Posterior vena cava (tissue), 2 donors: ENCODE data around the gene TMOD1. TPM values are rescaled to one million over a fixed set of nuclear protein-coding genes. Genes with fewer than 3 reads are reported as not detected.

Experiments
- DNase-seq: peaks from one replicate; pipeline ENCODE4 v3.0.0-alpha.2; 2020; ENCODE audit warnings: low spot score
- intact Hi-C, 2 donors: fragments of 100-400 bp; cut with DNase I; formaldehyde crosslinking; loops; one replicate each; pipeline versions ENCODE4 v1.14.1 to v1.14.2; 2022 to 2023
- total RNA-seq, 2 donors: library from RNA; stranded (reverse); fragmentation: NEBNext Ultra II Directional; extraction: Animal tissue kit (Norgen Biotek cat#: 25700); gene quantifications; one replicate each; pipeline ENCODE4 v1.2.1, GENCODE V29; 2021
- donor health status: DM: yes; HTN: yes; CAD: no.
- donor health status: DM: yes; HTN: yes; CAD: no.

TMOD1 gene
- total RNA-seq, 2 donors from 2014 or later, result 57.8 to 72.1 TPM

DNA sequence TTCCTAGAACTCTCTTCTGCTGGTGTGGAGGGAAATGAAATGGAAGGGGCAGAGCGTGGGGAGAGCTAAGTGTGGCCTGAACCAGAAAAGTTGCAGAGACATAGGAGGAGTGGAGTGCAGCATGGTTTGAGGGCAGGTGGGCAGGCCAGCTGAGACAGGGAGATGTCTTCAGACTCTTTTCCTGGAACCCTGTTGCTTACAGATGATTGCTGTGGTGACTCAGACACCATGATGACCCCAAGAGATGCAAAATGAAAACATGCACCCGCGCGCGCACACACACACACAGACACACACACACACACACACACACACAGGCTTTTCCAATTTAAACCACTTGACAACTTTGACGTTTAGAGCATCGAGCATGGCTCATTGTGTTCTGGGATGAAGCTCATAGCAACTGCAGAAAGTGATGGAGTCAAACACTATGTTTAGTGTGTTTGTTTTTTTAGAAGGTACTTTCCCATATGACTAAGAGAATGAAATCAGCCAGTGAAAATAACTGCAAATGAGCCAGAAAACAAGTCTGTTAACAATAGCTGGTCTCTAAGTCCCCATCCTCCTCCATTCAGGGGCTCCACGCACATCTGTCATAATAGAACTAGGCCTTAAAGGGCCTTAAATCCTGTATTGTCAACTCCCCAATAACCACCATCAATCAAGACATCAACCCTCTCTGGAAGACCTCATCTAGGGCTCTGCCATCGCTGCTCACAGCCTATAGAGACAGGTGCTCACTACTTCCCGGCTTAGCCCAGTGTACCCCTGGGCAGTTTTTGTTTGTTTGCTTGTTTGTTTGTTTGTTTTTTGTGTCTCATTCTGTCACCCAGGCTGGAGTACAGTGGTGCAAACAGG lies 9.6 kb downstream of the TMOD1 start:
- DNase-seq, result no peak
- intact Hi-C loops, result no loop called here

- intact Hi-C loops, result no loop called here
- DNase-seq, result no peak
These were observed 10.4 kb downstream of the TMOD1 start for GRCh38 chr9:97511655-97512427.

GRCh38 chr9:97512966-97513560 lies 11.6 kb downstream of the TMOD1 start:
- DNase-seq, result no peak
- intact Hi-C loops, result no loop called here

- DNase-seq, result no peak
- intact Hi-C loops, result no loop called here
These were observed 13.1 kb downstream of the TMOD1 start for GRCh38 chr9:97514531-97514930.

DNA sequence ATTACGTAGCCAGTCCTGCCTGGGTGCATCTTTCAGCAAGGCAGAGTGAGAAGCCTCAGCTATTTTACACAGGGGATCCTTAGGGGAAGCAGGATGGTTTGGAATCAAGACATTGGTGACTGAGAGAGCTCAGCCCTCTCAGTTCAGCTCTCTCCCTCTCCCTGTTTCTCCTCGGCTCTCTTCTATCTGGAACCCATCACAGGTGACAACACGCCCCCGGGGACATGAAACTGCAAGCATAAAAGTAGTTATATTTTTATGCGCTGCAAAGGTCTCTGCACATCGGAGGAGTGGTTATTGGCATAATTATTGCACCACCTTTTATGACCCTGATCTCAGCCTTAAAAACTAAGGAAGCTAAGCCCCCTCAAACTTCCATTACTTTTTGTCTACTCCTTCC lies 14.2 kb downstream of the TMOD1 start:
- no peak for DNase-seq
- intact Hi-C loops, result no loop called here

GRCh38 chr9:97516111-97516510 lies 14.6 kb downstream of the TMOD1 start:
- intact Hi-C loops, result no loop called here
- DNase-seq, result no peak

DNA sequence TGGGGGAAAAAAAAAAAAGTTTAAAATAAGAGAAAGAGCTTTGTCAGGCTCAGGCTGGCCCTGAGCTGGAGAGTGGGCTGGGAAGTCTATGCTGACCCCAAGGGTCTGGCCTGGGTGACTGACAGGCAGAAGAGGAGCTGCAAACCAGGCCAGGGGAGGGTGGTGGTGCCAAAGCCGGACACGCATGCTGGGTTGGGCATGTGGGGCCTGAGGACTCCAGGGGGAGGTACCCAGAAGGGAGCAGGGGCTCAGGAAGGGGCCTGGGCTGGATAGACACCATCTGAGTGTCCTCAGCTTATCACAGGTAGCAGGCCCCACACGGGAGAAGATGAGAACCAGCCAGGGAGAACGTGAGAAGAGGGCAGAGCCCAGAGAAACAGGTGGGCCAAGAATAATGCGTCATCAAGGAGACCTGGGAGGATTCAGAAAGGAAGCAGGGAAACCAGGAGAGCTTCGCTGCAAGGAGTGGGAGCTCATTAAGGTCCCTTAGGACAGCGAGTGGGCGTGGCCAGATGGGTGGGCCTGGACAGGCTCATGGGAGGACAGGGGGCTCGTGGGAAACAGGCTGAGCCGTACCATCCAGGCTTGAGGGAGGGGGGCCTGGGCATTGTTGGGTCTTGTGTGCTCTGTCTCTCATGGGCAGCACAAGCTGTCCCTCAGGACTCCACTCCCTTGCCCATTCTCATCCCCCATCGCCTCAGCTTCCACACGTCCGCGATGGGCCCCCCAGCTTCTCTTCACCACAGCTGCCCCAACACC lies 16.0 kb downstream of the TMOD1 start:
- intact Hi-C loops, result no loop called here
- DNase-seq, result no peak

GRCh38 chr9:97518166-97518908 lies 16.9 kb downstream of the TMOD1 start:
- intact Hi-C loops, result no loop called here
- no peak for DNase-seq

GRCh38 chr9:97518909-97519307 lies 17.4 kb downstream of the TMOD1 start:
- intact Hi-C loops, result no loop called here
- DNase-seq, result peak; percentile 91

GRCh38 chr9:97519441-97519970 lies 18.0 kb downstream of the TMOD1 start:
- no peak for DNase-seq
- intact Hi-C loops, result no loop called here

DNA sequence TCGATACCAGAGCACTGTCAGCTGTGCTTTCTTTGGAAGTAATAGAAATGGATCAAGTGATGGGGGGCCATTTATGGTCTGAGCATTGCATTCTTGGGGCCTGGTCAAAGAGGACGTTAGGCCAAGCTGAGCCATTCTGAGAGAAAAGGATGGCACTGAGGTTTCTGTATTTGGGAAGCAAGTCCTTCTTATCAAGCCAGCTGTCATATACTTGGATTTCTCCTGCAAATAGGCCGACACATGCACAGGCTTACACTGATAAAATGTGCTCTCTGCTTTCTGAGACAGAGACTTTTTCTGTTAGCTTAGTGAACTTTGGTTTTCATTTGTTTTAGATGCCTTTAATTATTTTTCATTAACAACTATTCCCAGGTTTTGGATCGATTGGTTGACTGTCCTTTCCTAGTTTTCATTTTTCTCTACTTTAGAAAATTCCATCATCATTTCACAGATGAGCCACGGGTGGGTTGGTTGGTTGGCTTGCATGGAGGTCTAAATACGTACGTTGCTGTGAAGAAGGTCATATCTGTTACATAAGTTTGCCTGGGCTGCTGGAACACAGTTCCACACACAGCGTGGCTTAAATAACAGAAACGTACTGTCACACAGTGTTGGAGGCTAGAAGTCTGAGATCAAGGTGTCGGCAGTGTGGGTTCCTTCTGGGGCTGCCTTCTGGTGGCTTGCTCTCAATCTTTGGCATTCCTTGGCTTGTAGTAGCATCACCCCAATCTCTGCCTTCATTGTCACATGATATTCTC lies 20.3 kb downstream of the TMOD1 start:
- intact Hi-C loops, result no loop called here
- DNase-seq, result no peak

DNA sequence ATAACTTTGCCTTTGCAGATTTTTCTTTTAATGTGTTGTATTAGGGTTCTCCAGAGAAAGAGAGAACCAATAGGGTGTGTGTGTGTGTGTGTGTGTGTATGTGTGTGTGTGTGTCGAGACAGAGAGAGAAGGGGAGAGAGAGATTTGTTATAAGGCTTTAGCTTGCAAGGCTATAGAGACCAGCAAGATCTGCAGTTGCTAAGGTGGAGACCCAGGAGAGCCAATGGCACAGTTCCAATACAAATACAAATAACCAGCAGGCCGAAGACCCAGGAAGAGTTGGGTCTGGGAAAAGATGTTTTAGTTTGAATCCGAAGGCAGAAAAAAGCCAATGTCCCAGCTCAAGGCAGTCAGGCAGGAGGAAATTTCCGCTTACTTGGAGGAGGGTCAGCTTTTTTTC lies 23.0 kb downstream of the TMOD1 start:
- intact Hi-C loops, result no loop called here
- DNase-seq, result no peak

GRCh38 chr9:97525451-97525850 lies 24.0 kb downstream of the TMOD1 start:
- no peak for DNase-seq
- intact Hi-C loops, result no loop called here

DNA sequence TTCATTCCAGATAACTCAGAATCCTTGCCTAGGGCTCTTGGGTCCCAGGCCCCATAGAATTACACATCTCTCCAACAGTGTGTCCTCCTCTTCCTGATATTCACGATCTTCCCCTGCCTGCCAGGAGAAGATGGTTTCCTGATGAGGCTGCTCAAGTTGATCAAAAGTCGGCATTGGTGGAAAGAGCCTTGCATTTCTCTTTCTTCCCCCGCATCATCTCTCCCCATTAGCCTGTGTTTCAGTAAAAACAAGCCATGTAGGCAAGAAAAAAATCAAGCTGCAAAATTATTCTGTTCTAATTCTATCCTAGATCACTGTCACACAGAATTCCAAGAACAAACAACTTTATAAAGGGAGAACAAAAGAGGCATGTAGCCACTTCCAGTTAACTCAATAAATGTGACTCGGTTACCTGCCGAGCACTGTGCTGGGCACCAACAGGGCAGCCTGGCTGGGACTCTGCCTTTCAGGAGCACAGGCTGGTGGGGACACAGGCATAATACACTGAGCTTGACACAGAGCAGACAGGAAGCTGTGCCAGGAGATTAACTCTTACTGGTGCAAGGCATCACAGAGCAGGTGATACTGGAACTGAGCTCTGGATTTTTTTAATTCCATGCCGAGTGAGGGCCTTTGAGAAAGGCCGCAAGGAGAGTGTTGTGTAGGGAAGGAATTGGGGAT lies 25.6 kb downstream of the TMOD1 start:
- intact Hi-C loops, result no loop called here

GRCh38 chr9:97527626-97528528 lies 26.4 kb downstream of the TMOD1 start:
- intact Hi-C loops, result no loop called here
- no peak for DNase-seq

More for the DNA sequence above, 25.6 kb downstream of the TMOD1 start:
- DNase-seq, result no peak

DNA sequence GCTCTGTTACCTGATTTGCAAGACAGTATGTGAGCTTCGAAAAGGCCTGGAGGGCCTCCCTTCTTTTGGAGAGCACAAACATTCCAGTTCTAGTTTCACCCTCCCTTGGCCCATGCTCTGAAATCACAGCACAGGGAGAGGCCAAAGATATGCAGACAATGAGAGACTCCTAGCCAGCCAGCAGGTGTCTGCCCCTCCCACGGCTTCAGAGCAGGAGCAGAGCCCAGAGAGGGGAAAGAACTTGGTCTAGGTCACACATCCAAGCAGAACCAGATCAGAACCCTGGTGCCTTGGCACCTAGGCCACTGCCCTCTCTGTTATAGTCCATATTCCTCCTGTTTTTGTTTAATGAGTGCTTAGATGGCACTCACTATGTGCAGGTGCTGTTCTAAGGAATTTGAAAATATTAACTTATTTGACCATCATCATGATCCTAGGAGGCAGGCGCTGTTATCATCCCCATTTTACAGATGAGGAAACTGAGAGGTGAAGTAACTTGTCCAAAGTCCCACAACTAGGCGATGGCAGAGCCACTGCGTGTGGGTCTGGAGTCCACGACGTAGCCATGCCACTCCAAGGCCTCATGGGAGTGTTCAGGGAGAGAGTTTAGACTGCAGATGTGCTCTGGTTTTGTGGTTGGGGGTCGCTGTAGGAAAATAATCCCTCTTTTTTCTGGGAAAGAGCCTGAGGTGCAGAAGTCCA lies 27.2 kb downstream of the TMOD1 start:
- intact Hi-C loops, result no loop called here
- DNase-seq, result no peak
